Measurements from ENCODE around the gene MTHFD2.

DNA sequence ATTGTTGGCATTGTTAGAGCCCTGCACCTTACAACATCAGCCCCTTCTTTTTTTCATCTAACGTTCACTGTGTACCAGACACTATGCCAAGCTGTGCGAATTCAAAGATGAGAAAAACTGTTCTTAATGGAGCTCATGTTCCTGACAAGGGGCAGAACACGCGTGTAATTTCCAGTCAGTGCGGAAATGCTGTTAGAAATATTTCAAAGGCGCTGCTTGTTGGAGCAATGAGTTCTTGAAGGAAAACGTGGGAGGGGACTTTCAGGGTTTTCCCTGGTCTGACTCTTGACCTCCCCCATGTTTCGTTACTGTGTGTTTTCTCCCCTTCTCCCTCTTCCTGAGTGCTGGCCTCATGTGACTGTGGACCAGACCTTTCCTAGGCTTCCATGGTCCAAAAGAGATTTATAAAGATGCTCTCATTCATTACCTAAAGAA is 1.5 kb downstream of the MTHFD2 start:
- TF ChIP-seq, protein P1, sequence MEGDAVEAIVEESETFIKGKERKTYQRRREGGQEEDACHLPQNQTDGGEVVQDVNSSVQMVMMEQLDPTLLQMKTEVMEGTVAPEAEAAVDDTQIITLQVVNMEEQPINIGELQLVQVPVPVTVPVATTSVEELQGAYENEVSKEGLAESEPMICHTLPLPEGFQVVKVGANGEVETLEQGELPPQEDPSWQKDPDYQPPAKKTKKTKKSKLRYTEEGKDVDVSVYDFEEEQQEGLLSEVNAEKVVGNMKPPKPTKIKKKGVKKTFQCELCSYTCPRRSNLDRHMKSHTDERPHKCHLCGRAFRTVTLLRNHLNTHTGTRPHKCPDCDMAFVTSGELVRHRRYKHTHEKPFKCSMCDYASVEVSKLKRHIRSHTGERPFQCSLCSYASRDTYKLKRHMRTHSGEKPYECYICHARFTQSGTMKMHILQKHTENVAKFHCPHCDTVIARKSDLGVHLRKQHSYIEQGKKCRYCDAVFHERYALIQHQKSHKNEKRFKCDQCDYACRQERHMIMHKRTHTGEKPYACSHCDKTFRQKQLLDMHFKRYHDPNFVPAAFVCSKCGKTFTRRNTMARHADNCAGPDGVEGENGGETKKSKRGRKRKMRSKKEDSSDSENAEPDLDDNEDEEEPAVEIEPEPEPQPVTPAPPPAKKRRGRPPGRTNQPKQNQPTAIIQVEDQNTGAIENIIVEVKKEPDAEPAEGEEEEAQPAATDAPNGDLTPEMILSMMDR (conservative IDR thresholded peaks at IDR 0.05; ENCODE audit: low read length) = no peak
- TF ChIP-seq EZH2phosphoT487 (IDR thresholded peaks at IDR 0.05; ENCODE audit: borderline replicate concordance) = no peak

Data from Loucy (cell line).